Hippocampal formation (tissue), 2 donors: ENCODE results near the gene ADGRD2.

ENCODE experiments used
- DNase-seq, 2 donors: peaks; one replicate each; lab custom pipeline; 2025; lab: John Stamatoyannopoulos, UW

ADGRD2 gene

GRCh38 chr9:124457079-124457886, 7.0 kb downstream of the ADGRD2 start:
- DNase-seq, result no peak

GRCh38 chr9:124457887-124458431, 7.7 kb downstream of the ADGRD2 start:
- no peak for DNase-seq

GRCh38 chr9:124458441-124458840, 8.2 kb downstream of the ADGRD2 start:
- DNase-seq, result no peak

- DNase-seq, result no peak
Measured at GRCh38 chr9:124462739-124463138, 12.5 kb downstream of the ADGRD2 start.

GRCh38 chr9:124465736-124466135, 15.5 kb downstream of the ADGRD2 start:
- DNase-seq, result no peak

GRCh38 chr9:124467410-124468060, 17.3 kb downstream of the ADGRD2 start:
- no peak for DNase-seq

- no peak for DNase-seq
Measured at GRCh38 chr9:124468061-124468740, 17.9 kb downstream of the ADGRD2 start.

GRCh38 chr9:124469011-124469832, 19.0 kb downstream of the ADGRD2 start:
- DNase-seq, result no peak

- DNase-seq, result no peak
Measured at GRCh38 chr9:124470306-124470705, 20.1 kb downstream of the ADGRD2 start.

- no peak for DNase-seq
Measured at GRCh38 chr9:124470726-124471125, 20.5 kb downstream of the ADGRD2 start.

- no peak for DNase-seq
Measured at GRCh38 chr9:124471761-124472160, 21.5 kb downstream of the ADGRD2 start.

GRCh38 chr9:124472770-124473169, 22.5 kb downstream of the ADGRD2 start:
- DNase-seq, result no peak

- DNase-seq, result no peak
Measured at GRCh38 chr9:124473310-124473709, 23.1 kb downstream of the ADGRD2 start.

- no peak for DNase-seq
Measured at GRCh38 chr9:124474151-124474550, 23.9 kb downstream of the ADGRD2 start.

GRCh38 chr9:124475158-124475867, 25.1 kb downstream of the ADGRD2 start:
- DNase-seq, result no peak

GRCh38 chr9:124475868-124476690, 25.8 kb downstream of the ADGRD2 start:
- no peak for DNase-seq

- DNase-seq, result no peak
Measured at GRCh38 chr9:124477211-124477647, 27.0 kb downstream of the ADGRD2 start.

GRCh38 chr9:124477648-124478285, 27.5 kb downstream of the ADGRD2 start:
- DNase-seq, result no peak

GRCh38 chr9:124478354-124478753, 28.1 kb downstream of the ADGRD2 start:
- no peak for DNase-seq

- no peak for DNase-seq
Measured at GRCh38 chr9:124479371-124479770, 29.1 kb downstream of the ADGRD2 start.
